Measurements from ENCODE around the gene MAP7D2. TPM values are rescaled to one million over a fixed set of nuclear protein-coding genes. Genes with fewer than 3 reads are reported as not detected.

MAP7D2 gene
- total and polyA plus RNA-seq, 2 of the 13 experiments (the other 11 are each of a cell fraction or from before 2014, with no cell fraction given), result 9.6 to 10.5 TPM

DNA sequence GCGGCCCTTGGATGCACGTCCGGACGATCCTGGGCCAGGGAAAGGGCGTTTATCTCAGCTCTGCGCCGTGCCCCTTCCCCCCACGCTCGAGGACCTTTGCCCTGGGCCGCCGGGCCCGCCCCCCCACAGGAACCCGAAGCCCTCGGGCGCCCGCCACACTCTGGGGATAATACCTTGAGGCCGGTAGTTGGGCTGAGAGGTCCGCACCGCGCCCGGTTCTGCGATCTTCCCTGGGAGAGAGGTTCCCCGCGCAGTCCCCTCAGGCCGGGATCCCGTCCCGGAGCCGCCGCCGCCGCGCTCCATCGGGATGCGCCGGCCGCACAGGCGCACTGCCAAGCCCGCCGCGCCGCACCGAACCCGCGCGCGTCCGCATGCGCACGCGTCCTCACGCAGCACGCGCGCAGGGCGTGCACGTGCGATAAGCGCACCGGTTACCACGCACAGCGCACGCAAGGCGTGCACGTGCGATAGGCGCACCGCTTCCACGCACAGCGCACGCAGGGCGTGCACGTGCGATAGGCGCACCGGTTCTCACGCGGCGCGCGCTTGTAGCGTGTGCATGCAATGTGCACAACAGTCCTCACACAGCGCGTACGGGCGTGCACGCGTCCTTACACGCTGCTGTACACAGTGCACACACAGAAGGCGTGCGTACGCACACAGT lies at the start of gene MAP7D2 (continued):
- TF ChIP-seq, protein P1, sequence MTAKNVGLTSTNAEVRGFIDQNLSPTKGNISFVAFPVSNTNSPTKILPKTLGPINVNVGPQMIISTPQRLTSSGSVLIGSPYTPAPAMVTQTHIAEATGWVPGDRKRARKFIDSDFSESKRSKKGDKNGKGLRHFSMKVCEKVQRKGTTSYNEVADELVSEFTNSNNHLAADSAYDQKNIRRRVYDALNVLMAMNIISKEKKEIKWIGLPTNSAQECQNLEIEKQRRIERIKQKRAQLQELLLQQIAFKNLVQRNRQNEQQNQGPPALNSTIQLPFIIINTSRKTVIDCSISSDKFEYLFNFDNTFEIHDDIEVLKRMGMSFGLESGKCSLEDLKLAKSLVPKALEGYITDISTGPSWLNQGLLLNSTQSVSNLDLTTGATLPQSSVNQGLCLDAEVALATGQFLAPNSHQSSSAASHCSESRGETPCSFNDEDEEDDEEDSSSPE (CRISPR knock-in tag; IDR thresholded peaks at IDR 0.05), result 0 out of 2 replicates have a peak, but pooled peaks have one; percentile 33
- TF ChIP-seq NR2C2 (CRISPR knock-in tag; IDR thresholded peaks at IDR 0.05; ENCODE audit: borderline replicate concordance) (peak; percentile 31; the same call in 1 of the 2 replicates), ZNF775 (CRISPR knock-in tag; IDR thresholded peaks at IDR 0.05; ENCODE audit: borderline replicate concordance) (no peak), MYC (CRISPR knock-in tag; IDR thresholded peaks at IDR 0.05; ENCODE audit: borderline replicate concordance) (peak; percentile 69), TBL1XR1 (IDR thresholded peaks at IDR 0.05; ENCODE audit: borderline replicate concordance, low read length, partially characterized antibody) (no peak), ZNF703 (CRISPR knock-in tag; IDR thresholded peaks at IDR 0.05; ENCODE audit: borderline replicate concordance) (0 out of 2 replicates have a peak, but pooled peaks have one; percentile 60), MEIS1 (CRISPR knock-in tag; IDR thresholded peaks at IDR 0.05; ENCODE audit: borderline replicate concordance) (no peak)
- TF ChIP-seq, protein P2, sequence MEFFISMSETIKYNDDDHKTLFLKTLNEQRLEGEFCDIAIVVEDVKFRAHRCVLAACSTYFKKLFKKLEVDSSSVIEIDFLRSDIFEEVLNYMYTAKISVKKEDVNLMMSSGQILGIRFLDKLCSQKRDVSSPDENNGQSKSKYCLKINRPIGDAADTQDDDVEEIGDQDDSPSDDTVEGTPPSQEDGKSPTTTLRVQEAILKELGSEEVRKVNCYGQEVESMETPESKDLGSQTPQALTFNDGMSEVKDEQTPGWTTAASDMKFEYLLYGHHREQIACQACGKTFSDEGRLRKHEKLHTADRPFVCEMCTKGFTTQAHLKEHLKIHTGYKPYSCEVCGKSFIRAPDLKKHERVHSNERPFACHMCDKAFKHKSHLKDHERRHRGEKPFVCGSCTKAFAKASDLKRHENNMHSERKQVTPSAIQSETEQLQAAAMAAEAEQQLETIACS (CRISPR knock-in tag; IDR thresholded peaks at IDR 0.05), result peak; percentile 68
- TF ChIP-seq, protein P3, sequence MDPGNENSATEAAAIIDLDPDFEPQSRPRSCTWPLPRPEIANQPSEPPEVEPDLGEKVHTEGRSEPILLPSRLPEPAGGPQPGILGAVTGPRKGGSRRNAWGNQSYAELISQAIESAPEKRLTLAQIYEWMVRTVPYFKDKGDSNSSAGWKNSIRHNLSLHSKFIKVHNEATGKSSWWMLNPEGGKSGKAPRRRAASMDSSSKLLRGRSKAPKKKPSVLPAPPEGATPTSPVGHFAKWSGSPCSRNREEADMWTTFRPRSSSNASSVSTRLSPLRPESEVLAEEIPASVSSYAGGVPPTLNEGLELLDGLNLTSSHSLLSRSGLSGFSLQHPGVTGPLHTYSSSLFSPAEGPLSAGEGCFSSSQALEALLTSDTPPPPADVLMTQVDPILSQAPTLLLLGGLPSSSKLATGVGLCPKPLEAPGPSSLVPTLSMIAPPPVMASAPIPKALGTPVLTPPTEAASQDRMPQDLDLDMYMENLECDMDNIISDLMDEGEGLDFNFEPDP (CRISPR knock-in tag; conservative IDR thresholded peaks at IDR 0.05), result 0 out of 2 replicates have a peak, but pooled peaks have one; percentile 27
- TF ChIP-seq, protein P4, sequence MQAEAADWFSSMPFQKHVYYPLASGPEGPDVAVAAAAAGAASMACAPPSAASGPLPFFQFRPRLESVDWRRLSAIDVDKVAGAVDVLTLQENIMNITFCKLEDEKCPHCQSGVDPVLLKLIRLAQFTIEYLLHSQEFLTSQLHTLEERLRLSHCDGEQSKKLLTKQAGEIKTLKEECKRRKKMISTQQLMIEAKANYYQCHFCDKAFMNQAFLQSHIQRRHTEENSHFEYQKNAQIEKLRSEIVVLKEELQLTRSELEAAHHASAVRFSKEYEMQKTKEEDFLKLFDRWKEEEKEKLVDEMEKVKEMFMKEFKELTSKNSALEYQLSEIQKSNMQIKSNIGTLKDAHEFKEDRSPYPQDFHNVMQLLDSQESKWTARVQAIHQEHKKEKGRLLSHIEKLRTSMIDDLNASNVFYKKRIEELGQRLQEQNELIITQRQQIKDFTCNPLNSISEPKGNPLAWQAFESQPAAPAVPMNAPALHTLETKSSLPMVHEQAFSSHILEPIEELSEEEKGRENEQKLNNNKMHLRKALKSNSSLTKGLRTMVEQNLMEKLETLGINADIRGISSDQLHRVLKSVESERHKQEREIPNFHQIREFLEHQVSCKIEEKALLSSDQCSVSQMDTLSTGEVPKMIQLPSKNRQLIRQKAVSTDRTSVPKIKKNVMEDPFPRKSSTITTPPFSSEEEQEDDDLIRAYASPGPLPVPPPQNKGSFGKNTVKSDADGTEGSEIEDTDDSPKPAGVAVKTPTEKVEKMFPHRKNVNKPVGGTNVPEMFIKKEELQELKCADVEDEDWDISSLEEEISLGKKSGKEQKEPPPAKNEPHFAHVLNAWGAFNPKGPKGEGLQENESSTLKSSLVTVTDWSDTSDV (CRISPR knock-in tag; IDR thresholded peaks at IDR 0.05), result no peak
- TF ChIP-seq, protein P5, sequence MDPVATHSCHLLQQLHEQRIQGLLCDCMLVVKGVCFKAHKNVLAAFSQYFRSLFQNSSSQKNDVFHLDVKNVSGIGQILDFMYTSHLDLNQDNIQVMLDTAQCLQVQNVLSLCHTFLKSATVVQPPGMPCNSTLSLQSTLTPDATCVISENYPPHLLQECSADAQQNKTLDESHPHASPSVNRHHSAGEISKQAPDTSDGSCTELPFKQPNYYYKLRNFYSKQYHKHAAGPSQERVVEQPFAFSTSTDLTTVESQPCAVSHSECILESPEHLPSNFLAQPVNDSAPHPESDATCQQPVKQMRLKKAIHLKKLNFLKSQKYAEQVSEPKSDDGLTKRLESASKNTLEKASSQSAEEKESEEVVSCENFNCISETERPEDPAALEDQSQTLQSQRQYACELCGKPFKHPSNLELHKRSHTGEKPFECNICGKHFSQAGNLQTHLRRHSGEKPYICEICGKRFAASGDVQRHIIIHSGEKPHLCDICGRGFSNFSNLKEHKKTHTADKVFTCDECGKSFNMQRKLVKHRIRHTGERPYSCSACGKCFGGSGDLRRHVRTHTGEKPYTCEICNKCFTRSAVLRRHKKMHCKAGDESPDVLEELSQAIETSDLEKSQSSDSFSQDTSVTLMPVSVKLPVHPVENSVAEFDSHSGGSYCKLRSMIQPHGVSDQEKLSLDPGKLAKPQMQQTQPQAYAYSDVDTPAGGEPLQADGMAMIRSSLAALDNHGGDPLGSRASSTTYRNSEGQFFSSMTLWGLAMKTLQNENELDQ (CRISPR knock-in tag; IDR thresholded peaks at IDR 0.05; ENCODE audit: borderline replicate concordance), result no peak
- TF ChIP-seq, protein P6, sequence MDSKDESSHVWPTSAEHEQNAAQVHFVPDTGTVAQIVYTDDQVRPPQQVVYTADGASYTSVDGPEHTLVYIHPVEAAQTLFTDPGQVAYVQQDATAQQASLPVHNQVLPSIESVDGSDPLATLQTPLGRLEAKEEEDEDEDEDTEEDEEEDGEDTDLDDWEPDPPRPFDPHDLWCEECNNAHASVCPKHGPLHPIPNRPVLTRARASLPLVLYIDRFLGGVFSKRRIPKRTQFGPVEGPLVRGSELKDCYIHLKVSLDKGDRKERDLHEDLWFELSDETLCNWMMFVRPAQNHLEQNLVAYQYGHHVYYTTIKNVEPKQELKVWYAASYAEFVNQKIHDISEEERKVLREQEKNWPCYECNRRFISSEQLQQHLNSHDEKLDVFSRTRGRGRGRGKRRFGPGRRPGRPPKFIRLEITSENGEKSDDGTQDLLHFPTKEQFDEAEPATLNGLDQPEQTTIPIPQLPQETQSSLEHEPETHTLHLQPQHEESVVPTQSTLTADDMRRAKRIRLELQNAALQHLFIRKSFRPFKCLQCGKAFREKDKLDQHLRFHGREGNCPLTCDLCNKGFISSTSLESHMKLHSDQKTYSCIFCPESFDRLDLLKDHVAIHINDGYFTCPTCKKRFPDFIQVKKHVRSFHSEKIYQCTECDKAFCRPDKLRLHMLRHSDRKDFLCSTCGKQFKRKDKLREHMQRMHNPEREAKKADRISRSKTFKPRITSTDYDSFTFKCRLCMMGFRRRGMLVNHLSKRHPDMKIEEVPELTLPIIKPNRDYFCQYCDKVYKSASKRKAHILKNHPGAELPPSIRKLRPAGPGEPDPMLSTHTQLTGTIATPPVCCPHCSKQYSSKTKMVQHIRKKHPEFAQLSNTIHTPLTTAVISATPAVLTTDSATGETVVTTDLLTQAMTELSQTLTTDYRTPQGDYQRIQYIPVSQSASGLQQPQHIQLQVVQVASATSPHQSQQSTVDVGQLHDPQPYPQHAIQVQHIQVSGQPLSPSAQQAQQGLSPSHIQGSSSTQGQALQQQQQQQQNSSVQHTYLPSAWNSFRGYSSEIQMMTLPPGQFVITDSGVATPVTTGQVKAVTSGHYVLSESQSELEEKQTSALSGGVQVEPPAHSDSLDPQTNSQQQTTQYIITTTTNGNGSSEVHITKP (CRISPR knock-in tag; IDR thresholded peaks at IDR 0.05; ENCODE audit: low read depth), result no peak

All from HepG2 (cell line).